Raji (cell line): ENCODE measurements around the gene ZNF549.
"Not testable (repeated sequence)": the region's sequence is repeated elsewhere in the genome, so short reads cannot be mapped to it uniquely, and the experiment has no call there.

ENCODE experiments used
- POLR2A ChIP-seq: IDR thresholded peaks from 2 replicates; pipeline ENCODE4 v1.6.1; 2011; ENCODE audit warnings: low read depth, low read length, control low read depth; ENCODE audit not compliant: insufficient read depth

ZNF549 gene

GRCh38 chr19:57527136-57527881 is at the start of gene ZNF549:
Gene ZNF549, plus strand, starts transcription at chr19:57527356. Its CDS starts 218 bp downstream, at chr19:57527574.
- TF ChIP-seq POLR2A, result no peak

GRCh38 chr19:57487477-57488298 is 39.5 kb upstream of the ZNF549 start, which contains the start of gene ZNF419:
Gene ZNF419, plus strand, starts transcription at chr19:57487750. Its CDS starts 201 bp downstream, at chr19:57487951.
- TF ChIP-seq POLR2A, result not testable (repeated sequence)

- peak; percentile 57 for TF ChIP-seq POLR2A
Measured at GRCh38 chr19:57499680-57500395, 27.3 kb upstream of the ZNF549 start, which contains the start of gene ZNF773. Gene ZNF773, plus strand, starts transcription at chr19:57499938. Its CDS starts 143 bp downstream, at chr19:57500081.

GRCh38 chr19:57506163-57506562 is 21.0 kb upstream of the ZNF549 start:
- no peak for TF ChIP-seq POLR2A

- TF ChIP-seq POLR2A, result no peak
Measured at GRCh38 chr19:57511484-57511883, 15.7 kb upstream of the ZNF549 start.

- no peak for TF ChIP-seq POLR2A
Measured at GRCh38 chr19:57512845-57513244, 14.3 kb upstream of the ZNF549 start.

GRCh38 chr19:57515255-57515654 is 11.9 kb upstream of the ZNF549 start:
- no peak for TF ChIP-seq POLR2A

GRCh38 chr19:57537953-57538547 is 10.9 kb downstream of the ZNF549 start:
- no peak for TF ChIP-seq POLR2A

- no peak for TF ChIP-seq POLR2A
Measured at GRCh38 chr19:57546513-57546912, 19.4 kb downstream of the ZNF549 start.

GRCh38 chr19:57552432-57552831 is 25.3 kb downstream of the ZNF549 start:
- no peak for TF ChIP-seq POLR2A

GRCh38 chr19:57557659-57558058 is 30.5 kb downstream of the ZNF549 start:
- no peak for TF ChIP-seq POLR2A

GRCh38 chr19:57558525-57558924 is 31.4 kb downstream of the ZNF549 start:
- TF ChIP-seq POLR2A, result no peak

- TF ChIP-seq POLR2A, result no peak
Measured at GRCh38 chr19:57559008-57559403, 31.9 kb downstream of the ZNF549 start.

GRCh38 chr19:57559404-57560025 is 32.4 kb downstream of the ZNF549 start, which contains the start of gene ZNF550:
Gene ZNF550, minus strand, starts transcription at chr19:57559863. Its CDS starts 181 bp downstream, at chr19:57559682.
- peak; percentile 50; the same call in 1 of the 2 replicates for TF ChIP-seq POLR2A
